Stimulated activated CD8-positive, alpha-beta memory T cell treated with anti-CD3 and anti-CD28 coated beads, Interleukin-12 subunit alpha, Interleukin-12 subunit beta, amount 100 ng/mL, for 24 hours (primary cell): ENCODE results near the gene NDUFA3.
A peak's percentile ranks its signal among the peaks of the same experiment; 100 is the strongest.

ENCODE experiments used
- DNase-seq: peaks from one replicate; pipeline ENCODE4 v3.0.0-alpha.2; 2020; ENCODE audit errors: extremely low read depth

The NDUFA3 gene

GRCh38 chr19:54107876-54108490, 5.3 kb downstream of the NDUFA3 start:
- no peak for DNase-seq

DNA sequence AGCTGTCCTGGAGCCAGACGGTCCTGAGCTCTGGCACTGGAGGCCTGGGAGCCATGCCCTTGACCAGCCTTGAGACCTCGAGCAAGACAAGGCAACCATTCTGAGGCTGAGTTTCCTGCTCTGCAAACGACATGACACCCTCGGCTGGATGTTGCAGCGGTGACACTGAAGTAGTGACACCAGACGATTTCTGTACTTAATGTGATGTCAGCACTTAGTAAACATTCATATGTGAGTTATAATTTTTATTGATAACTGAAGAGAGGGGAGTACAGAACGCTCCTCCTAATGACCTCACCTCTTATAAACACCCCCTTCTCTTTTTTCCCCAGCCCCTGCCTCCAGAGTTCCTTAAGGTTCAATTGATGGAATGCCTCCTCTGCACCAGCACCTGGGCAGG, 5.8 kb downstream of the NDUFA3 start:
- DNase-seq, result no peak

- DNase-seq, result no peak
These were observed 7.0 kb downstream of the NDUFA3 start for GRCh38 chr19:54109651-54110050.

DNA sequence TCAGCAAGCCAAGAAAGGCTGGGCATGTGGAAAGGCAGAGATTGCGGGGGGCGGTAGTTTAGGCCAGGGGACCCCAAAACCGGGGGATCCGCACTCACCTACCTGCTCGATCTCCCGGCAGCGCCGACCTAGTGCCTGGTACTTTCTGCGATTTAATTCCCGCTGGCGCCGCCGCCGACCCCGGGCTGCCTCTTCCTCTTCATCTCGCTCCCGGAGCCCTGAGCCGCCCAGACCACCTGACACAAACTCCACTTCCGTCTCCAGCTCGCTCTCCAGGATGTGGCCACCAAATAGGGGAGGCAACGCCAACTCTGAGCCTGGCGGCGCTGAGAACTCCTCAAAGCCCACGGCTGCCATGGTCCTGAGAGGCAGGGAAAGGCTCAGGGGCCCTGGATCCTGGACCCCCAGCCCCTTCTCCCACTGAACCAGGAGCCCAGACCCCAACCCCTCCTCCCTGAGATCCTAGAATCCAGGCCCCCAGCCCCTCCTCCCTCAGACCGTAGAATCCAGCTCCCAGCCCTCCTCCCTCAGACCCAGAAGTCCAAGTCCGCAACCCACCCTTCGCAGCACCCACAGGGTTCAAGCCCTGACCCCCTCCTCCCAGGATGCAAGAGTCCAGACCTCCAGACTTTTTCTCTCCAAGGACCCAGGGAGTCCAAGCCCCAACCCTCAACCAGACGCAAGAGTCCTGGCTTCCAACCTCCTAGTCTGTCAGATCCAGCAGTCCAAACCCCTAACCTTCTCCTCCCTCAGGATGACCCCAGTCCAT, 11.9 kb downstream of the NDUFA3 start:
- no peak for DNase-seq

DNA sequence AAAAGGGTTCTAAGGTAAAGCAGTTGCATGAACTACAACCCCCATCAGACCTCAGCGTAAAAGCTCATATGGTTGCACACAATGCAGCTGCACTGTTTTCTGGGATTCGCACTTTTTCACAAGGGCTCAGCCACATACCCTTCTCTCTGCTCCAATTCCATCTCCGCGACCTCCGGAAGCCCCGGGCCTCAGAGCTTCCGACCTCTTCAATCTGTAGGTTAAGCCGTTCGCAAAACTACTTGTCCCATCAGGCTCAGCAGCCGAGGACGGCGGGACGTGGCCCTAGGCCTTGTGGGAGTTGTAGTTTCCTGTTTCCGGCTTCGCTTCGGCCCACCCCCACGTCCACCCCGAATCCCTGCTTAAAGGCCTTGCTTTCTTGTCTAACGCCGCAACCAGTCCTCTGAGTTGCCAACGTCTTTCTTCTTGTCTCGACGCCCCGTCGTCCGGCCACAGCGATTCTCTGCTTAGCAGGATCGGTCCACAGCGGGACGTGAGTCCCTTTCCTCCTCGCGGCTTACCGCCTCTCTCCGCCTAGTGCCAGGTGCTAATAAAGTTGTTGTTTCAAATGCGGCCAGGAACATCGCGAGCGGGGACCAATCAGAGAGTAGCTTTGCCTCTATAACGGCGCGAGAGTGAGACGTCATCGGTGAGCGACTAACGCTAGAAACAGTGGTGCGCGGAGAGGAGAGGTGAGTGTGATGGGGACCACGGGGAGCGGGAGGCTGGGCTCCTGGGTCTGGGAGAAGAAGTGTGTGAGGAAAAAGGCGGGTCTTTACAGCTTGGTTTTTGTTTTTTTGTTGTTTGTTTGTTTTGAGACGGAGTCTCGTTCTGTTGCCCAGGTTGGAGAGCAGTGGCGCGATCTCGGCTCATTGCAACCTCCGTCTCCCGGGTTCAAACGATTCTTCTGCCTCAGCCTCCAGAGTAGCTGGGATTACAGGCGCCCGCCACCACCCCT, 12.7 kb downstream of the NDUFA3 start, which contains the start of the genes PRPF31 and TFPT:
TSS of gene PRPF31 (plus strand) at position 646 of the 955 bp plus-strand sequence. CDS start 2,525 bp downstream, outside the sequence.
TSS of gene TFPT (minus strand) at position 549 of the 955 bp plus-strand sequence. CDS start at position 161, 388 bp downstream.
- peak; percentile 91 for DNase-seq

DNA sequence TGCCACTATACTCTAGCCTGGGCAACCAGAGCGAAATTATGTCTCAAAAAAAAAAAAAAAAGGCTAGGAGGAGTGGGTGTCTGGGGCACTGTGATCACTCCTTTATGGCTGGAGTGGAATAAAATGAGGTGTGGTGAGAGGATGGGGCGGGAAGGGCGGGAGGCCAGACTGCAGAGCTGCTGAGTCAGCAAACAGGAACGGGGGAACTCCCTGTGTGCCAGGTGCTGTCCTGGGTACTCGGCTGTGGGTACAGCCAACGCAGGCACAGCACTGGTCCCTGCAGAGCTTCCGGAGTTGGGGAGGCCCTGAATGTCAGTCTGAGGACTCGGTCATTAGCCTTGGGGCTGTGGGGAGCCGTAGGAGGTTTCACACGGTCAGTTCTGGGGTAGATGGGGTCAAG, 18.6 kb downstream of the NDUFA3 start:
- no peak for DNase-seq

DNA sequence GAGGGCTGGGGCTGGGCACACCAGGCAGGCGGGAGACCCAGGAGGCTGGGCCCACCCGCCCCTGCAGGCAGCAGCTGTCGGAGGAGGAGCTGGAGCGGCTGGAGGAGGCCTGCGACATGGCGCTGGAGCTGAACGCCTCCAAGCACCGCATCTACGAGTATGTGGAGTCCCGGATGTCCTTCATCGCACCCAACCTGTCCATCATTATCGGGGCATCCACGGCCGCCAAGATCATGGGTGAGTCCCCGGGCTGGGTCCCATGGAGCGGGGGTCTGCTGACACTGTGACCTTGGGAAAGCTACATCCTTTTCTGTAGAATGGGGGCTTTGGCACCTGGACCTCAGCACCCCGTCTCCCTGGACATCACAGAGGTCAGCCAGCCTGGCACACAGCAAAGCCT, 21.0 kb downstream of the NDUFA3 start:
- no peak for DNase-seq

GRCh38 chr19:54124393-54124792, 21.7 kb downstream of the NDUFA3 start:
- DNase-seq, result no peak

DNA sequence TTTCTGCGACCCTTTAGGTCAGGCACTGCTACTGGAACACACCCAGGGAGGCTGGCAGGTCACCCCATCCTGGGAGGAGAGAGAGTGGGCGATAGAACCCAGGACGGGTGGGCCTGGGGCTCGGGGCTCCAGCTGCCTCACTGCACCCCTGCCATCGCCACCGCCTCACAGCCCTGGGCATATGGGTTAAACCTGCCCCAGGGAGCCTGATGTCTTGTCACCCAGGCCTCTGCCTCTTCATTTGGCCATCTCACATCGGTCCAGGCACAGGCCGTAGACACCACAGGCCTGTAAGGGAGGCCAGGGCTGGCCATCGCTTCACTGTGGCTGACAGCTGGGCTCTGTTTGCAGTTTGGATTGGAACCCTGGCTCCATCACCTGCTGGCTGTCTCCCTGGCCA, 23.1 kb downstream of the NDUFA3 start:
- no peak for DNase-seq

DNA sequence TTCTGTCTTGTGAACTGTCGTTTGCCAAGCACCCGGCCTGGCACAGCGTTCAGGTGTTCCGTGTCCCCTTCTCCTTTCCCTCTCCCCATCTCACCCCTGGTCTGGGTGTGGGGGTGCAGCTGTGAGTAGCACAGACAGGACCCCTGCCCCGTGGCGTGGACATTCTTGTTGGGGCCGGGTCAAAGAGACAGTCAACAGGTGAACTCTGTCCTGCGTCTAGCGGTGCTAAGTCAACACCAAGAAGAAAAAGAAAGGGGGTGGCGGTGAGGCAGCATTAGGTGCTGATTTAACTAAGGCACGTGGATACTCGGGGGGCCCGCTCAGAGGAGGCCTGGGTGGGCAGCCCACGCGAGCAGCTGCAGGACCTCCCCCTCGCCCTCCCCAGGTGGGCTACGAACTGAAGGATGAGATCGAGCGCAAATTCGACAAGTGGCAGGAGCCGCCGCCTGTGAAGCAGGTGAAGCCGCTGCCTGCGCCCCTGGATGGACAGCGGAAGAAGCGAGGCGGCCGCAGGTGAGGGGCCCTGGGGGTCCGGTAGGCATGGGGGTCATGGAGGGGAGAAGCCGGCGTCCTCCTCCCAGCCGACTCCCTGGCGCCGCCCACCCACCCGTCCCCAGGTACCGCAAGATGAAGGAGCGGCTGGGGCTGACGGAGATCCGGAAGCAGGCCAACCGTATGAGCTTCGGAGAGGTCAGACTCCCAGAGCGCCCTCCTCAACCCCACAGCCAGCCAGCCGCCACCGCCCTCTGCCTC, 25.2 kb downstream of the NDUFA3 start:
- no peak for DNase-seq

- DNase-seq, result no peak
These were observed 25.7 kb downstream of the NDUFA3 start for GRCh38 chr19:54128441-54128725.

DNA sequence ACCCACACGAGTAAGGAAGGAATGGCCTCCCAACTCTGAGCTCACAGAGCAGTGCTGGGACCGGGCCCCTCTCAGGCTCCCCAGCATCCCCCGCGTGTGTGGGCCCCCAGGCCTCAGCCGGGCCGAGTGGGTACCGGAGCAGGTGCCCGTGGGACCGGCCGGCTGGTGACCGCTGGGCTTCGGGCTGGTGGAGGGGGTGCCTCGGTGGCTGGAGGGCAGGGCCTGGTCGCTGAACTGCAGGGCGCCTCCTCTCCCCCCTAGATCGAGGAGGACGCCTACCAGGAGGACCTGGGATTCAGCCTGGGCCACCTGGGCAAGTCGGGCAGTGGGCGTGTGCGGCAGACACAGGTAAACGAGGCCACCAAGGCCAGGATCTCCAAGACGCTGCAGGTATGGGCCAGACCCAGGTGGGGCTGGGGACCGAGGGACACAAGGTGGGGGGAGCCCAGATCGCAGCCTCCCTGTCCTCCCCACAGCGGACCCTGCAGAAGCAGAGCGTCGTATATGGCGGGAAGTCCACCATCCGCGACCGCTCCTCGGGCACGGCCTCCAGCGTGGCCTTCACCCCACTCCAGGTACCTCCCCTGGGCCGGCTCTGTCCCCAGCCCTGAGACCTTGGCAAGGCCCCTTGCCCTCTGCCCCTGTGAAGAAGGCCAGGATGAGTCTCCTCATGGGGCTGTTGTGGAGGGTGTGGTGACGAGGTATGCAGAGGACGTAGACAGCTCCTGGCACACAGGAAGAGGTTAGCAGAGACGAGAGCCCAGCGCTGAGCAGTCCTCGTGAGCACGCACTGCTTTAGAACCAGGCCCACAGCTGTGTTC, 26.4 kb downstream of the NDUFA3 start:
- no peak for DNase-seq

- no peak for DNase-seq
These were observed 27.0 kb downstream of the NDUFA3 start for GRCh38 chr19:54129617-54129996.

DNA sequence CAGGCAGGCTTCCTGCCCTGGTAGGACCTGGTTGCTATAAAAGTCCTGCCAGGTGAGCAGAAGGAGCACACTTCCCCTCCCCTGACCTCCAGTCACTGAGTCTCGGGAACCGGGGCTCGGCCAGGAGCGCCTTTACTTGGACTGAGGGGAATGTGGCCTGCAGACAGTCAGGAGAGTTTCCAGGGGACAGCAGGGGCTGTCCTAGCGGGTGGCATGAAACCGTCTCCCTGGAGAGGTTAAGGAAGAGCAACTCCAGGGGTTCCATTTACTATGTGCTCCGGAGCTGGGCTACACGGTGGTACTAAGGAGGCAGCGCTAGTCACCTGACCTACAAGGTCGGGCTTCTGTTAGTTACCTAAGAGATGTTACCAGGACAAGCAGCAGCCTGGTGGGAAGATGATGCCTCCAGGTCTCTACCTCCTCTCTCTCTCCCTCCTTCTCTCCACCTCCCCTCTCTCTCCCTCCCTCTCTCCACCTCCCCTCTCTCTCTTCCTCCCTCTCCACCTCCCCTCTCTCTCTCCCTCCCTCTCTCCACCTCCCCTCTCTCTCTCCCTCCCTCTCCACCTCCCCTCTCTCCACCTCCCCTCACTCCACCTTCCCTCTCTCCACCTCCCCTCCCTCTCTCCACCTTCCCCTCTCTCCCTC, 30.8 kb downstream of the NDUFA3 start:
- DNase-seq, result no peak

- DNase-seq, result no peak
These were observed 31.4 kb downstream of the NDUFA3 start for GRCh38 chr19:54133957-54134590.

GRCh38 chr19:54136086-54136863, 33.6 kb downstream of the NDUFA3 start:
- DNase-seq, result no peak

DNA sequence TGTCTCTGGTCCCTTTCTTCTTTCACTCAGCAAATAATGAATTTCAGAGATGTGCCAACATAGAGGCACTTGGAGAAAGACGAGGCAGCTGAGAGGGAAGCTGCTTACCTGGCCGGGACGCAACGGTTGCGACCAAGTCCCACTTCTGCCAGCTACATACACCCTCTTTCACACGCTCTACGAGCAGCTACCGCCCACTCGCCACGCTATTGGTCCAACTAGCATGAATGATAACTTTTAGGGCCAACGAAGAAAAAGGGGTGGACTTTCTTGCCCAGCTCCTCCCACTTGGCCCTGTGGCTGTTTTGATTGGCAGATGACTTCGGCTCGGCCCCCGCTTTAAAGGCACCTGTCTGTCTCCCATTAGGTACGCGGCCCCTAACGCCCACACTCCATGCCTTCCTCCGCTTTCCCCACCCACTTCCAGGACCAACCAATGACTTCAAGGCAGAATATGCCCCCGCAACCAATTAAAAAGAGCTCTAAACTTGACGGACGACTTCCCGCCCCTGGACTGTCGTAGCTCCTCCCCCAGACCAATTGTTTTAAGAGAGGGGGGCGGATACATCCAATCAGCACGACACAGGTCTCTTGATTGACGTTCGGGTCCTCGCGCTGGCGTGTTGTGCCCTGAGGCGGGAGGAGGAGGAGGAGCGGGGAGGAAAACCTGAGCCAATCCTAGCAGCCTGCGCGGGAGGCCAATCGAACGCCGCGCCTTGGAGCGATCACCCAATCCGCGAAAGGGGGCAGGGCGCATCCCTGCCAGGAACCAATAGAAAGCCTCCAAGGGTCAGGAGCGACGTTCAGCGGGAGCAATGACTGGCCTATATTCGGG, 34.4 kb downstream of the NDUFA3 start:
- peak; percentile 98 for DNase-seq
